ENCODE measurements around the gene NTNG1. TPM values are rescaled to one million over a fixed set of nuclear protein-coding genes. Genes with fewer than 3 reads are reported as not detected.

NTNG1 gene
- polyA plus RNA-seq, 1 donor, result 9.7 TPM

GRCh38 chr1:107343601-107344000 lies 202.8 kb downstream of the NTNG1 start:
- no peak for DNase-seq

- DNase-seq, result no peak
Observed at GRCh38 chr1:107344268-107344760, 203.5 kb downstream of the NTNG1 start.

GRCh38 chr1:107344836-107345235 lies 204.0 kb downstream of the NTNG1 start:
- DNase-seq, result no peak

GRCh38 chr1:107352850-107353249 lies 212.0 kb downstream of the NTNG1 start:
- DNase-seq, result no peak

- DNase-seq, result no peak
Observed at GRCh38 chr1:107357376-107357775, 216.5 kb downstream of the NTNG1 start.

GRCh38 chr1:107358619-107359327 lies 217.9 kb downstream of the NTNG1 start:
- no peak for DNase-seq

- no peak for DNase-seq
Observed at GRCh38 chr1:107359472-107360241, 218.8 kb downstream of the NTNG1 start.

- no peak for DNase-seq
Observed at GRCh38 chr1:107362468-107363140, 221.8 kb downstream of the NTNG1 start.

- no peak for DNase-seq
Observed at GRCh38 chr1:107363154-107363553, 222.3 kb downstream of the NTNG1 start.

GRCh38 chr1:107365527-107366240 lies 224.8 kb downstream of the NTNG1 start:
- DNase-seq, result no peak

- DNase-seq, result no peak
Observed at GRCh38 chr1:107378426-107378825, 237.6 kb downstream of the NTNG1 start.

GRCh38 chr1:107378866-107379265 lies 238.0 kb downstream of the NTNG1 start:
- DNase-seq, result no peak

GRCh38 chr1:107379826-107380225 lies 239.0 kb downstream of the NTNG1 start:
- DNase-seq, result no peak

- DNase-seq, result no peak
Observed at GRCh38 chr1:107389410-107390396, 248.9 kb downstream of the NTNG1 start.

GRCh38 chr1:107394301-107394700 lies 253.5 kb downstream of the NTNG1 start:
- no peak for DNase-seq

GRCh38 chr1:107401704-107402103 lies 260.9 kb downstream of the NTNG1 start:
- DNase-seq, result no peak

GRCh38 chr1:107404756-107405155 lies 263.9 kb downstream of the NTNG1 start:
- no peak for DNase-seq

- peak; percentile 64 for DNase-seq
Observed at GRCh38 chr1:107405236-107405635, 264.4 kb downstream of the NTNG1 start.

- no peak for DNase-seq
Observed at GRCh38 chr1:107407011-107407410, 266.2 kb downstream of the NTNG1 start.

GRCh38 chr1:107413546-107413945 lies 272.7 kb downstream of the NTNG1 start:
- DNase-seq, result peak; percentile 62

GRCh38 chr1:107413951-107414350 lies 273.1 kb downstream of the NTNG1 start:
- DNase-seq, result no peak

All from hindlimb muscle (tissue), 1 donor.